ENCODE measurements around the gene NOX4. TPM values are rescaled to one million over a fixed set of nuclear protein-coding genes. Genes with fewer than 3 reads are reported as not detected.
"Not testable (repeated sequence)": the region's sequence is repeated elsewhere in the genome, so short reads cannot be mapped to it uniquely, and the experiment has no call there.

The NOX4 gene
- total RNA-seq, 4 donors from 2014 or later: 0.26 to 2.3 TPM; not detected in 2

DNA sequence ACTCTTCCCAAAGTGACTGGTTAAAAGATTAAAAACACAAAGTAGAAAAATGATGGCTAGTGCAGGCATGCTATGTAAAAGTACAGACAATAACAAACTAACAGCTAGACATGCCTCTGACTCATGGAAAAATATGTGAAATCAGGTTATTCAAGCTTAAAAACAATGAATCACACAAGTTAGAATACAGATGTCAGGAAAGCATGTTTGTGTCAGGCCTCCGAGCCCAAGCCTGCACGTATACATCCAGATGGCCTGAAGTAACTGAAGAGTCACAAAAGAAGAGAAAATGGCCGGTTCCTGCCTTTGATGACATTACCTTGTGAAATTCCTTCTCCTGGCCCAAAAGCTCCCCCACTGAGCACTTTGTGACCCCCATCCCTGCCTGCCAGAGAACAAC is 110.1 kb downstream of the NOX4 start:
- H3K36me3 ChIP-seq: no peaks in the 10 kb centered on the region
- H3K27me3 ChIP-seq: no peaks in the 10 kb centered on the region
- intact Hi-C loops (cut with DNase I): no loop called here
- peaks cover 0 to 19% (median 0%) of the 10 kb centered on the region in 3 donors for H3K9me3 ChIP-seq
- peak overlapping the region; percentile 67 to 84 (median 76) for H3K27ac ChIP-seq
- peaks cover 0 to 40% (median 12%) of the 10 kb centered on the region in 3 donors for H3K4me1 ChIP-seq
- H3K4me3 ChIP-seq: no peak overlapping the region
- no peak for DNase-seq
- TF ChIP-seq, protein P1, sequence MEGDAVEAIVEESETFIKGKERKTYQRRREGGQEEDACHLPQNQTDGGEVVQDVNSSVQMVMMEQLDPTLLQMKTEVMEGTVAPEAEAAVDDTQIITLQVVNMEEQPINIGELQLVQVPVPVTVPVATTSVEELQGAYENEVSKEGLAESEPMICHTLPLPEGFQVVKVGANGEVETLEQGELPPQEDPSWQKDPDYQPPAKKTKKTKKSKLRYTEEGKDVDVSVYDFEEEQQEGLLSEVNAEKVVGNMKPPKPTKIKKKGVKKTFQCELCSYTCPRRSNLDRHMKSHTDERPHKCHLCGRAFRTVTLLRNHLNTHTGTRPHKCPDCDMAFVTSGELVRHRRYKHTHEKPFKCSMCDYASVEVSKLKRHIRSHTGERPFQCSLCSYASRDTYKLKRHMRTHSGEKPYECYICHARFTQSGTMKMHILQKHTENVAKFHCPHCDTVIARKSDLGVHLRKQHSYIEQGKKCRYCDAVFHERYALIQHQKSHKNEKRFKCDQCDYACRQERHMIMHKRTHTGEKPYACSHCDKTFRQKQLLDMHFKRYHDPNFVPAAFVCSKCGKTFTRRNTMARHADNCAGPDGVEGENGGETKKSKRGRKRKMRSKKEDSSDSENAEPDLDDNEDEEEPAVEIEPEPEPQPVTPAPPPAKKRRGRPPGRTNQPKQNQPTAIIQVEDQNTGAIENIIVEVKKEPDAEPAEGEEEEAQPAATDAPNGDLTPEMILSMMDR (IDR thresholded peaks at IDR 0.05): no peak
- no peak for TF ChIP-seq POLR2A (IDR thresholded peaks at IDR 0.05)
- 21 to 49% methylated on average over 3 of the region's 3 CpGs for WGBS, 2 donors

DNA sequence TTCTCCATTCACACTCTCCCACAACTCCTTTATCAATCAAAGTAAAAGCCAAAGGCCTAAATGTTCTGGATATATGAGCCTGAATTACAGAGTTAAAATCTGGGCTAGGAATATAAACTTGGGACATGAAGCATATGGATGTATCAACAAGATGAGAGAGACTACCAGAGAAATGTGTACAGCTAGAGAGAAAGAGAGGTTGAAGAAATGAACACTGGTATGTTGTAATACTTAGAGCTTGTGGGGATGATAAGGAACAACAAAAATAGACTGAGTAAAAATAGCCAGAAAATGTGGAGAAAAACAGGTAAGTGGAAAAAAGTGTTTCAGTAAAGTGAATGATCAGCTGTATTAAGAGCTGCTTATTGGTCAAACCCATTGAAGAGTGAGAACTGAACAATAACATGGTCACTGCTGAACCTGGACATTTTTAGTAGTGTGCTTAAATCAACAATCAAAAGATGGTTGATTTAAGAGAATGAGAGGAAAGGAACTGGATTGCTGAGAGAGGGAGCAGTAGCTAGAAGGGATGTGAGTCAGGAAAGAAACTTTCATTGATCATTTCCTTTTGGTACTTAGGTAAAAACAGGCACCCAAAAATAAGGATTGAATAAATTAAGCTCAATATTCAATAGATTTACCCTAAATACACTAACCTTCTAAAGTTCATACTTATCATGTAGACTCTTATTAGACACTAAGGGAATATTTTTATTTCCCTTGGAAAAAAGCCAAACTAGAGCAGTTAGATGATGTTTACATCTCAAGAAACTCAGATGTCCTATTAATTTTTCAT is 111.0 kb downstream of the NOX4 start:
- intact Hi-C loops (cut with DNase I): not testable (repeated sequence)

GRCh38 chr11:89378986-89379385 is 112.2 kb downstream of the NOX4 start:
- H3K36me3 ChIP-seq; H3K4me3 ChIP-seq; intact Hi-C loops (cut with DNase I); H3K9me3 ChIP-seq; H3K27me3 ChIP-seq; DNase-seq; H3K27ac ChIP-seq: not testable (repeated sequence)
- H3K4me1 ChIP-seq: peaks cover 0 to 40% (median 12%) of the 10 kb centered on the region in 3 donors
- 72 to 82% methylated on average over 1 of the region's 1 CpG for WGBS, 2 donors

More for the DNA sequence above, 111.0 kb downstream of the NOX4 start:
- not testable (repeated sequence) for H3K36me3 ChIP-seq, H3K4me3 ChIP-seq, DNase-seq, H3K27me3 ChIP-seq
- peaks cover 0 to 40% (median 12%) of the 10 kb centered on the region in 3 donors for H3K4me1 ChIP-seq
- H3K9me3 ChIP-seq: peaks cover 0 to 12% (median 0%) of the 10 kb centered on the region in 3 donors
- peak overlapping the region; percentile 26 to 84 (median 72) for H3K27ac ChIP-seq

DNA sequence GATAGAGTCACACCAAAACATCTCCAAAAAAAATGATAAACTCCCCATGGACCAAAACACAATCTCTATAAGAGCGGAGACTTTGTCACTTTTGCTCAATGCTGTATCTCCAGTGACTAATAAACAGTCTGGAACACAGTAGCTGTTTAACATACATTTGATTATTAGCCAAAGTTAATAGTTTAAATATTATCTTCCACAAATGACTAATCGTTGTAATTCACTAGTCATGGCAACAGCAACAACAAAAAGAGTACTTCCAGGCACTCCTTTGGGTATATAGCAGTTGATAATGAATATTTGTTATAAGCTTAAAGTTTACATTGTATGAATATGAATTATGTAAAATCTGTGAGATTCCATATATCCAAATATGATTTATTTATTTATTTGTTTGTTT is 121.8 kb downstream of the NOX4 start:
- H3K27ac ChIP-seq; H3K27me3 ChIP-seq; intact Hi-C loops (cut with DNase I); H3K9me3 ChIP-seq; DNase-seq; H3K4me3 ChIP-seq; H3K4me1 ChIP-seq; H3K36me3 ChIP-seq: not testable (repeated sequence)
- 57% methylated on average over 2 of the region's 2 CpGs for WGBS, 2 donors

DNA sequence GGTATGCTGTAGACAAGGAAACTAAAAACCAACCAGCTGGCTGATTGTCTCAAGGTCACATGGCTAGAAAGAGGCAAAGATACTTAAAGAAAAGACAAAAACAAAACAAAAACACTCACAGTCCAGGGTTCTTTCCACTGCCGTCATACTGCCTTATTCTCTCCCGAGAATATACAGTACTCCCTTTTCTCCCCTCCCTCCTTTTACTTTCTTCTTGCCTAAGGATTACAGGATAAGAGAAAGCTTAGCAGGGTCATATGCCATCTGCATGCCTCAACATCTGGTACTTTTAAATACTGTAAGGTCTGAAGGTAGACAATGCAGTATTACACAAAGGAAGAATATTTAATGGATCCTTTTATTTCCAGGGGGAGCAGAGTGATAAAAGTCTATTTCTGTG is 126.3 kb downstream of the NOX4 start:
- intact Hi-C loops (cut with DNase I); H3K27me3 ChIP-seq; H3K4me3 ChIP-seq; DNase-seq; H3K27ac ChIP-seq; H3K4me1 ChIP-seq; H3K9me3 ChIP-seq; H3K36me3 ChIP-seq: not testable (repeated sequence)
- 59 to 81% methylated on average over 2 of the region's 2 CpGs for WGBS, 2 donors

- intact Hi-C loops (cut with DNase I): no loop called here
These were observed 129.4 kb downstream of the NOX4 start for GRCh38 chr11:89361734-89362133.

DNA sequence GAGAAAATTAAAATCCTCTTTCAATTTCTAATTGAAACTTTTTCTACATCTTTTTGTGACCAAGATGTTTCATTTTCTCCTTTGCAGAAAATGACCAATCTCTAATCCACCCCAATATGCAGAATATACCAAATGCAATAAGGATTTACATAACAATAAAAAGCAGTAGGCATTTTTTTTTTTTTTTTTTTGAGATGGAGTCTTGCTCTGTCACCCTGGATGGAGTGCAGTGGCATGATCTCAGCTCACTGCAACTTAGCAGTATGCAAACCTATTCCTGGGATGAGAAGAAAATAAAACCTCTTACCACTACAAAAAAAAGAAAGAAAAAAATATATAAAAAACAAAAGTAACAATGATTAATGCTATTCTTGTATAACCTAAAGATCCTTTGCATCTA is 132.0 kb downstream of the NOX4 start:
- H3K4me3 ChIP-seq; H3K4me1 ChIP-seq; DNase-seq; H3K27me3 ChIP-seq; intact Hi-C loops (cut with DNase I); H3K36me3 ChIP-seq; H3K27ac ChIP-seq; H3K9me3 ChIP-seq: not testable (repeated sequence)

More at GRCh38 chr11:89361734-89362133, 129.4 kb downstream of the NOX4 start:
- Histone ChIP-seq H3K9me3 (no peaks in the 10 kb centered on the region), H3K4me1 (no peaks in the 10 kb centered on the region), H3K36me3 (no peaks in the 10 kb centered on the region), H3K27me3 (no peaks in the 10 kb centered on the region), H3K27ac (no peak overlapping the region), H3K4me3 (no peak overlapping the region)
- TF ChIP-seq, protein P1 (IDR thresholded peaks at IDR 0.05): no peak
- TF ChIP-seq POLR2A (IDR thresholded peaks at IDR 0.05): no peak
- WGBS, 2 donors: 88 to 94% methylated on average over 2 of the region's 2 CpGs
- no peak for DNase-seq

DNA sequence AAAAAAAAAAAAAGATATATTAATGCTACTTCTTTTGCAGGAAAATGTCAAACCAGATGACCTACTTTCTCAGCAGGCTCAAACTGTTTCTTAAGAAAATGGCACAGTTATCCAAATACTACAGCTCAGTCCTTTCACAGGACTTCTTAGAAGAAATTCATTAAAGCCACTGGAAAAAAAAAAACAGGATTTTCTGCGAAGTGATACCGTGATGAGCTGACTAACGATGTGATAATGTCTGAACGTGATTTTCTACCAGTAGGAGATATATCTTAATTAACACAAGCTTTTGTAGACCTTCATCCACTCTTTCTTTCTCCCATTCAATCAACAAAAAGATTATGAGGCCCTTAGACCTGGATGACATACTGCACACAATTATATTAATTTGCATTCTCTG is 132.4 kb downstream of the NOX4 start:
- H3K9me3 ChIP-seq: no peaks in the 10 kb centered on the region
- H3K27ac ChIP-seq: no peak overlapping the region
- no peaks in the 10 kb centered on the region for H3K36me3 ChIP-seq
- intact Hi-C loops (cut with DNase I): no loop called here
- no peak for DNase-seq
- no peaks in the 10 kb centered on the region for H3K27me3 ChIP-seq
- H3K4me3 ChIP-seq: no peak overlapping the region
- WGBS, 2 donors: 68 to 75% methylated on average over 4 of the region's 4 CpGs
- H3K4me1 ChIP-seq: peaks cover 0 to 5% (median 0%) of the 10 kb centered on the region in 3 donors
- TF ChIP-seq POLR2A (IDR thresholded peaks at IDR 0.05): no peak
- TF ChIP-seq, protein P1 (IDR thresholded peaks at IDR 0.05): no peak

Data from esophagus squamous epithelium (tissue), 5 donors.